Stimulated activated CD8-positive, alpha-beta memory T cell treated with anti-CD3 and anti-CD28 coated beads, Interleukin-15, amount 100 ng/mL, for 4 hours (primary cell): ENCODE data around the gene ASB1.

Experiments used
- DNase-seq, 2 donors: peaks; one replicate each; pipeline ENCODE4 v3.0.0-alpha.2; 2020; ENCODE audit warnings: low read depth in 2 of 2

The ASB1 gene

DNA sequence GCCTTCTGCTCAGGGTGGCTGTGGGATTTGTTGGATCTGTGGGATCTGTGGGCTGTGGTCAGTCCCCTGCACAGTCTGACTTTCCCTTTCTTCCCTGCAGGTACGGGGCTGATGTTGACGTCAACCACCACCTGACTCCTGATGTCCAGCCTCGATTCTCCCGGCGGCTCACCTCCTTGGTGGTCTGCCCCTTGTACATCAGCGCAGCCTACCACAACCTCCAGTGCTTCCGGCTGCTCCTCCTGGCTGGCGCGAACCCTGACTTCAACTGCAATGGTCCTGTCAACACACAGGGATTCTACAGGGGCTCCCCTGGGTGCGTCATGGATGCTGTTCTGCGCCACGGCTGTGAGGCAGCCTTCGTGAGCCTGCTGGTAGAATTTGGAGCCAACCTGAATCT is 17.5 kb downstream of the ASB1 start:
- no peak for DNase-seq

DNA sequence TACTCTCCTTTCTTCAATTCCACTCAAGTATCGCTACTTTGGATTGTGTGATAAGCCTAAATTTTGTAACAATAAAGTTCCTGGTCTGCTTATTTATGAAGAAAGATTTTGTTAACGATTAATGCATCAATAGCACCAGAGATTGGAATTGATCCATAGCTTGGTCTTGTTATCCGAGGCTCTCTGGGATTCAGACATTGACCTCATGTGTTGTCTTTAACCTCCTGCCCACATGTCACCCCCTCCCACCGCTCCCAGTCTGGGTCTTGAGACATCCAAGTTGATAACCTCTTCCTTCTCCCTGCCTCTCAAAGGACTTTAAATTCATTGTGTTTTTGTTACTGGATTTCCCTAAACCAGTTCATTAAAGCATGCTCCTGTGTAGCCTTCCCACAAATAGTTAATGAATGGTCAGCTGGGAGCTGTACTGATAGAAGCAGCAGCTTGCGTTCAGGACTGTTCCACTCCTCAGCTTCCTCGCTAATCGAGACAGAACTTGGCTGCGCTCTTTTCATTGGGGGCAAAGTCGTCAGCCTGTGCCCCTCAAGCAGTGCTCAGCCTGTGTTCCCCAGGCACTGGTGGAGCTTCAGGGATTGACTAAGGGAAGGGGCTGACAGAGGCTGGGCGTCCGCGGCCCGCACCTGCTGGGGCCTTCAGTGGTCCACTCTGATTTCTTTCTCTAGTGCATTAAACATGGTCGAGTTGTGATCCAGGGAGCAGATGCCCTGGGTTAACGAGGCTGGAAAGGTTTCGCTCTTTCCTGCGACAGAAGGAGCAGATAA is 18.9 kb downstream of the ASB1 start:
- DNase-seq, result no peak

DNA sequence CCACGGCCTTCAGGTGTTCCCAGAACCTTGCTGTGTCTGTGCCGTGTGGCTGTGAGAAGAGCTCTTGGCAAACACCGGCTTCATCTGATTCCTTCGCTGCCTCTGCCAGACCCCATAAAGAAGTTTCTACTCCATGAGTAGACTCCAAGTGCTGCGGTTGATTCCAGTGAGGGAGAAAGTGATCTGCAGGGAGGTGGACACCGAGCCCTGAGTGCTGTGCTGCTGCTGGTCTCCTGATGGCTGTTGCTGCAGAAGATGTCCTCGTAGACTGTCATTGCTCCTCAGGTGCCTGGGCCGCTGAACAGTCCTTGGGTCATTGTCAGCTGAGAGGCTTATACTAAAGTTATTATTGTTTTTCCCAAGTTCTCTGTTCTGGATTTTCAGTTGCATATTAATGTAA is 19.6 kb downstream of the ASB1 start:
- DNase-seq, result no peak

DNA sequence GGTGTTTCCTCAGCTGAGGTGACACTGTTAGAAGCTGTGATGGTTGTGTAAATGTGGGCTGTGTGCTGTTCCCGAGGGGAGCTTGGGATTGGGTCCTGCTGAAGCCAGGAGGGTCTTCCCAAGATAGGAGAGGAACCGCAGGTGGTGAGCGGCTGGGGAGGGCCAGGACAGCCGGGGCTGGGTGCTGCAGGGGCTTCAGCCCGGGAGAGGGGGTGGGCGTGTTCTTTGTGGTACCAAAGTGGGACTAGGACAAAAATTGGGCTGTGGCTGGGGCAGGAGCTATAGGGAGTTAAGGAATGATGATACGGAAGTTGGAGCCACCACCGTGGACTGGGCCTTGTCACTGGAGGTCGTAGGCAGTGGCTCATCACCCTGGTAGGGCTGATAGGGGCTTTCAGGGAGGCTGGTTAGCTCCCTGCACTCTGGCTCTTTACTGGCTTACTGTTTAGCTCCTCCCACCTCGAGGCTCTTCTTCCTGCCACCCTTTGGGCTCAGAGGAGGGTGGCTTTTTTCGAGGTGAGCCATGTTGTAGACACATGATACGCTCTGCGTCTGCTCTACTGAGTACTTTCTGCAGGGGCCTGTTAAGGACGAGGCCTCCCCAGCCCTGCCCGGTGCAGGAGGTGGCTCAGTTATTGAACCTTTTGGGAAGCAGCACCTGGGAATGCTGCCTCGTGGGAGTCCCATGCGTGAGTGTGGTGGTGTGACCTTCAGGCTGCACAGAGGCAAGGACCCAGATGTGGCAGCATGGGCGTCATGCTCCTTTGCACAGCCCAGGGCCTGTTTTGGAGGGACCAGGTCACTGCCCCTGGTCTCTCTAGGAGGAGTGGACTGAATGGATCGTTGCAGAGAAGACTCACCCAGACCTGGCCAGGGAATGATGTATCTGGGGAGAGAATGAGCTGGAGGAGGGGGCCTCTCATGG is 21.6 kb downstream of the ASB1 start:
- no peak for DNase-seq

DNA sequence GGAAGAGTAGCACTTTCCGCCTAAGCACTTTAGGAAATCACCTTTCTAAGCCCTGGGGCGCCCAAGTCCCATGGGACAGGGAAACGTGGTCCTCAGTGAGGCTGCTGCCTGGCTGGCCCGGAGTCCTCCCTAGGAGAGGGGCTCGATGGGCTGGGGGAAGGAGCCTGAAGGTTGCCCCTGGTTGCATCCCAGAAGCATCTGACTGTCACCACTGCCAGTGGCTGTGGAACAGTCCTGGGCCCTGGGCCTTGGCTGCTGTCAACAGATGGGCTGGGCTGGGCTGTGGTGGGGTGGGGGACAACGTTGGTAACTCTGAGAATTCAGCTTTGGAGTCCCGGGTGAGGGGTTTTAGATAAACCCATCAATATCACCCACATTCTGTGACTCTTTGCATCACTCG is 22.5 kb downstream of the ASB1 start:
- no peak for DNase-seq

DNA sequence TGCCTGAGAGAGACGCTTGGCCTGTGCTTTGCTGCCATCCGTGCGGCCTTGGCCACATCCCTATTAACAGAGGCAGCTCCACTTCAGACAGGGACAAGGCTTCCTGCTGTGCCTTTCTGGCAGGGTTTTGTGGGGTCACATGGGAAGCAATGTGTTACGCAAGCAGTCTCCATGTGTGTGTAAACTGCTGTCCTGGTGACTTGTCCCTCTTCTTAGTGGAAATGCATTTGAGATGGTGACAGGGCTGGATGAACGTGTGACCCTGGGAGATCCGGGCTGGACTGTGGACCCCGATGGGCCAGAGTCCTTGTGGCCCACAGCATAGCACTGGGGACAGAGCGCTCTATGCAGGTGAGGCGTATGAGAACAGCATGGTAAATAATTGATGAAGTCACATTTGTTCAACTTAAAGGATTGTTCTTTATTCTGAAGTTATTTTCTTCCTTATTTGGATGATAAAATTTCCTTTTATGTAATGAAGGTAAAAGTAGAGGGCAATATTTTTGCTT is 23.2 kb downstream of the ASB1 start:
- no peak for DNase-seq

DNA sequence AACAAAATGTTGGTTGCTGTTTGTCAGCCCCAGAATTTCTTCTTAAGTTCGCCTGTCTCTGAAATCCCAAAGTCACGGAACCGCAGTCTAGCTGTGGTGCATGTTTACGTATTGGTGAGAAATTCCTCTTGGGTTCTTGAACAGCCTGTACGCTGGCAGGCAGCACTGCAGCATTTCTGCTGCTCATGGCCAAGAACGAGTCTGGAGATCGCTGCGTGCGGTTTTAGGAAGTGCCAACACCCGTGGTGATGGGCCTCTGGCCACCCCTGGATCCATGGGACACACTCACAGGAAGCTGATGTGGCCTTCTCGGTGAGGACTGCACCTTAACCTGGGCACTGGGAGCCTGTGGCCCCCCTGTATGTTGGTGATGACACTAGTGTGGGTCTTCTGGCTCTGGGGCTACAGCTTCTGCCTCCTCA is 23.7 kb downstream of the ASB1 start:
- no peak for DNase-seq

DNA sequence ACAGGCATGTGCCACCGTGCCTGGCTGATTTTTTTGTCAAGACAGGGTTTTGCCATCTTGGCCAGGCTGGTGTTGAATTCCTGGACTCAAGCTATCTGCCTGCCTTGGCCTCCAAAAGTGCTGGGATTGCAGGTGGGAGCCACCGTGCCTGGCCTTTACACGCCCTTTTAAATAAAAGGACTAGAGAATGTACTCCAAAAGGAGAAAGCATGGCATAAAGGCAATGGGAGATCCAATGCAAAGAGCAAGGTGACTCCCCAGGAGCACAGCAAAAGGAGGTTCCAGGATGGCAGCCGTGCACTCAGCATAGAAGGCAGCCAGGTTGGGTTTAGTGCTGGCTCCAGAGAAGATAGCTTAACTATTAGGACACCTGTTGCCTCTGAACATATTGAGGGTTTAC is 27.1 kb downstream of the ASB1 start:
- DNase-seq, result no peak

DNA sequence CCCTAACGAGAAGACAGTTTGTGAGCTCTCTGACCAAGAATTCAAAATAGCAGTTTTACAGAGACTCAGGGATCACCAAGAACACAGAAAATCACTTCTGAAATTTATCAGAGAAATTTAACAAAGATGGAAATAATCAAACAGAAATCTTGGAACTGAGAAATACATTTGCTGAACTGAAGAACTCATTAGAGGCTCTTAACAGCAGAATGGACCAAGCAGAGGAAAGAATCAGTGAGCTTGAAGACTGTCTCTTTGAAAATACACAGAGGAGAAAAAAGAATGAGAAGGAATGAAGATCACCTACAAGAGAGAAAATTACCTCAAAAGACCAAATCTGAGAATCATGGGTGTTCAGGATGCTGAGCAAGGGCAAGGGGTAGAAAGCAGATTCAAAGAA is 29.7 kb downstream of the ASB1 start:
- no peak for DNase-seq

DNA sequence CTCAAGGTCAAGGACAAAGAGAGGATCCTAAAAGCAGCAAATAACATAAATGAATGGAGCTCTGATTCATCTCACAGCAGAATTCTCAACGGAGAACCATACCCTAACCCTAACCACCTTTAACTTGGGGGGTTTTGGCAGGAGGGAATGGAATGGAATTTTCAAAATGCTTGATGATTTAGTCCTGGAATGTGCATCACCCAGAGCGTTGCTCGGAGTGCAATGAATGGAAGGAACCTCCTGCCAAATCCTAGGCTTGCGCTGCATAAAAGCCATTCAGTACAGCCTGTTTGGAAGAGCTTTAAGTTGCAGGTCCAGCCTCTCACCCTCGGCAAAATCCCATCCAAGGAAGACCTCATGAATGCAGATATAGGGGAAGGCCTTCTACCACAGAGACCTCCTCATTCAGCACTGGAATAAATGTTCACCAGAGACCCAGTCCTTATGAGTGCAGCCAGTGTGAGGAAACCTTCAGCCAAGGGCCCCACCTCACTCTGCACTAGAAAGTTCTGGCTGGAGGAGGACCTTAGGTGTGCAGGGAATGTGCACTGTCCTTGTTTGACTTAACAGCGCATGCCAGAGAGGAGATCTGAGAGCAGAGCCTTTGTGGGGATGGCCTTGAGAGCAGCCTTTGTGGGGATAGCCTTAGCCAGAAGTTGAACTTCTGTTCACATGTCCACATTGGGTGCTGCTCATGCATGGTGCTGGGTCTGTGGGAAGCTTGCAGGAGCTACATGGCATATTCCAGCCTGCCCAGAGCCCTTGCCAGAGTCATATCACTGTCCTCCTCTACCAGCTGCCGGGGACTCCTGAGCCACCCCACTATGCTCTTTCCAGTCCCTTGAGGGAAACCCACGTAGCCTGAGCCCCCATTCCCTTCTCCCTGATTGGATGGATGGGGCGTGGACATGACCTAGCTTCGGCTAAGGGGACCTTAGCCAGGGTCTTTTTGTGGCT is 30.5 kb downstream of the ASB1 start:
- DNase-seq, result no peak

DNA sequence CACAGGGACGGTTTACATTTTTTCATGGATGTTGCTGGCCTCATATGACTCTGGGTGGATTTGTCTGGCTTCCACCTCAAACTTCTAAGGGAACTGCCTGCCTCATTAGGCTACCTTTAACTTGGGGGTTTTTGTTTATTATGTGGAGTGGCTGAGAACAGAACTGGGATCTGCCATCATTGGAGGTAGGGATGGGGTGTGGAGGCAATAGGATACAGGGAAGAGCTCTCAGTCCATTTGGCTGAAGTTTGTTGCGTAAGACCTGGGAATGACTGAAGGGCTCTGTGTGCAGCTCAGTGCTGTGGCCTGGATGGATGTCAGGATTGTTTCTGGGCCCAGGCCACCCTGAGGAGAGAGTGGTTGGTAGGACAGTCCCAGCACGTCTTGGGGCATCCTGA is 31.2 kb downstream of the ASB1 start:
- no peak for DNase-seq

DNA sequence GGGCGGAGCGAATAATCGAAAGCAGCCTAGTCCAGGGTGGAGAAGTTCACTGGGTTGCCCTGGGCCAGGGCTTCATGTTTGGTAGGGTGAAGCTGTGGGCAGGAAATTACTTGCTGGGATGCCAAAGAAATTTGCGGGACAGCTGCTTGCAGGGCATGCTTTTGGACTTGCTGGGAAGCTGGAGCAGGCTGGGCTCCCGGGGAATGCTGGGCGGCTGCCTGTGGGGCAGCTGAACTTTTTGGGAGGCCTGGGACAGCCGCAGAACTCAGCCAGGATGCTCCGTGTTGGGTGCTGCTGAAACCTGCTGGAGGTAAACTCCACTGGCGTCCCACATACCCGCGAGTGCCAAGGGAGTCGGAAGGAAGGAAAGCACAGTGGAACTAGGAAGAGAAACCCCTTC is 31.9 kb downstream of the ASB1 start:
- no peak for DNase-seq

DNA sequence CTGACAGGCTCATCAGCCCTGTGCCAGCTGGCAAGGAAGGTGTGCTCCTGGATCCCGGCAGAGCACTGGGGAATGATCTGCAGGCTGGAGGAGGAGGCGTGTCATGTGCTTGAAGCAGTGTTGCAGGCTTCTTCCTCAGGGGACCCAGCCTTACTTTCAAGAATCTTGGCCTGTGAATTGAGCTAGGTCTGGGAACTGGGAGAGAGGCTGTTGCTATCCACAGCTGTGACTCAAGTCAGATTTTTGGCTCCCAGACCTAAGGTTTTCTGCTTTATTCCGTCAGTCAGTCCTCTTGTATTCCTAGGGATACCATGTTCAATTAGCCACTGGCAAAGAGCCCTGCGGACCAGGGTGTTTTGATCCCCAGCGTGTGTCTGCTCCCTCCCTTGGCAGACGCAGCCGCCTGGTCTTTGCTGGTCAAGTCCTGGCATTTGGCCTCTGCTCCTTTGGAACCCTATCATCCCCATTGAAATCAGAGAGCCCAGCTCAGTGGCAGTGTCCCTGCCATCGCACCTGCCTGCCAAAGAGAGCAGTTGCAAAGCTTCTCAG is 32.4 kb downstream of the ASB1 start:
- DNase-seq, result no peak

DNA sequence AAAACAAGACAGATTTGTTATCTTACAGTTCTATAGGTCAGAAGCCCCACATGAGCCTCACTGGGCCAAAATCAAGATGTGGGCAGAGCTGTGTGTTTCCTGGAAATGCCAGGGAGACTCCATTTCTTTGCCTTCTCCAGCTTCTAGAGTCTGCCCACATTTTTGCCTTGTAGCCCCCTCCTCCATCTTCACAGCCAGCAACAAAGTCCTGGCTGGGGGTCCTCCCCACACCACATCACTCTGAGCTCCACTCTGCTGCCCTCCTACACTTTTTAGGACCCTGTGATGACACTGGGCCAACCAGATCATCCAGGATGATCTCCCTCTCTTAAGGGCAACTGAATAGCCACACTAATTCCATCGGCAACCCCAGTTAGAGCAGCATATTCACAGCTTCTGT is 34.3 kb downstream of the ASB1 start:
- DNase-seq, result no peak

DNA sequence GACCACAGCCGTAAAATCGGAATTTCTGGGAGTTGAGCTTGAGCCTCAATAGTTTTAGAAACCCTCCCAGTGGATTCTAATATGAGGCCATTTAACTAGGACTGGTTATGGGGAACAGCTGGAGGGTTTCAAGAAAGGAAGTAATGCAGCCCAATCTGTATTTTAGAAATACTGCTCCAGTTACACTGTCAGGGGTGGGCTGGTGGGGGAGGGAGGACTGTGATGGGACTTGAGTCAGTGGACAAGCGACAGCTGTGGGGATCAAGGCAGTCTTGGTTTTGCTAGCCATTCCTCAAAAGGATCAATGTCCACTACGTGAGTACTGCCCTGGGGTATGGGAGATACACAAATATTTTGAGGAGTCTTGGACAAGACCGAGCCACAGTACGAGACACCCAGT is 34.8 kb downstream of the ASB1 start:
- DNase-seq, result no peak

DNA sequence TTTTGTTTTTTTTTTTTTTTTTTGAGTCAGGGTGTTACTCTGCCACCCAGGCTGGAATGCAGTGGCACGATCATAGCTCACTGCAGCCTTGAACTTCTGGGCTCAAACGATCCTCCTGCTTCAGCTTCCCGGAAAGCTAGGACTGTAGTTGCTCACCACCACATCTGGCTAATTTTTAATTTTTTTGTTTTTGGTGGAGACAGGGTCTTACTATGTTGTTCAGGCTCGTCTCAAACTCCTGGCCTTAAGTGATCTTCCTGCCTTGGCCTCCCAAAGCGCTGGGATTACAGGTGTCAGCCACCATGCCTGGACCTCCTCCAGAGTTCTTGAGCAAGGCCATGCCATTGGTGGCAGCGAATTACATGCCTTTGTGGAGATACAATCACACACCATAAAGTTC is 35.2 kb downstream of the ASB1 start:
- DNase-seq, result no peak

DNA sequence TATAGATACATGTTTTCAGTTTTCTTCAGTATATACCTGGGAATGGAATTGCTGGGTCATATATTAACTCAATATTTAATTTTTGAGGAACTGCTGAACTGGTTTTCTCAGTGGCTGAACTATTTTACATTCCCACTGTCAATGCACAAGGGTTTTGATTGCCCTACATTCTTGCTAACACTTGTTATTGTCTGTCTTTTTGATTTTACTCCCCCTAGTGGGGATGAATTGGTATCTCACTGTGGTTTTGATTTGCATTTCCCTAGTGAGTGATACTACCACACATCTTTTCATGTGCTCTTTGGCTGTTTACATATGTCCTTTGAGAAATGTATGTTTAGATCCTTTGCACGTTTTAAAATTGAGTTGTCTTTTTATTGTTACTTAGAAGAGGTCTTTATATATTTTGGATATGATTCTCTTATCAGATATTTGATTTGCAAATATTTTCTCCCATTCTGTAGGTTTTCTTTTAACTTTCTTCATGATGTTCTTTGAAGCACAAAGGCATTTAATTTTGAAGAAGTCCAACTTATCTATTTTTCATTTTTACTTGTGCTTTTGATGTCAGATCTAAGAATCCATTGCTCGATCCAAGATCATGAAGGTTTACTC is 36.2 kb downstream of the ASB1 start:
- no peak for DNase-seq

DNA sequence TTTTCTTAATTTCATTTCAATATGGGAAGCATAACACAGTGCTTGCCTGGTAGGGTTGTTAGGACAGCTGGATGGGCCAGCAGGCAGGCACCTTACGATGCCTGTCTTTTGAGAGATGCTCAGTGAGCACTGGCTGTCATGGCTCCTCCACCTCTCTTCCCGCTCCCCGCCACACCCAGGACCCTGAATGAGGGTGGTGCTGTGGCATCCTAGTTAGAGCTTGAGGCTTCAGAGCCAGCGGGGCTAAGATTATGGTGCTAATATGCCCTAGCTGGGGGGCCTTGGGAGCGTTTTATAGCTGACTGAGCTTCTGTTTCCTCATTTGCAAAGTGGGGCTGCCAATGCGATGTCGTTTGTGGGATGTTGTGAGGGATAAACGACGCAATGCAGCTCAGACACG is 37.7 kb downstream of the ASB1 start:
- no peak for DNase-seq

DNA sequence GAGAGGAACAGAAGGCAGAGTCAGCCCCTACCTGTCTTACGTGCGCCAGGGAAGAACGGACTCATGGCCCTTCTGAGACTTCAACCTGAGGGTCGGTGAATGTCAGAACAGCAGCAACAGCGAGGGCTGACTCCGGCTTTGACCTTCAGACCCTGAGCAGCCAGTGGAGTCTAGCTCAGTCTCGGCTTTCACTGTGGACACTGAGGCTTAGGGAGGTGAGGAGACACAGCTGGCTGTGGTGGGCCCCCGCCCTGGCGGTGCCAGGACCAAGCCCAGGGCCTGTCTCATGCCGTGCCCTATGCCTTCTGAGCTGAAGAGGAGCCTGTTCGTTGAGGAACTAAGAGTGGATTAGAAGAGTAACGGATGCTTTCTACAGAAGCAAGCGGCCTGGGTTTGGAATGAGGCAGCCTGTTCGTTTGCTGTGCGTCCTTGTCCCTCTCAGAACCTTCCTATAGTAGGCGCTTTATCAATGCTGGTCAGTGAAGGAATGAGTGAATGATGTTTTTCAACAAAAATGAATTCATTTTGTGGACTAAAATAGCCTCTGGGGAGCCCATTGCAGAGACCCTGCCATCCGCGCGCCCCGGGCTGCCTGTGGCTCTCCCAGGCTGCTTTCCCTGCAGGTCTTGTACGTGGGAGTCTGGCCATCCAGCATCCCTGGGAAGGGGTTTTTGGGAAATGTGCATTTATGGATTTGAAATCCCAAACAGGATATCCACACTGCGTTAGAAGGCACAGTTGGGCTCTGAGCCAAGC is 38.9 kb downstream of the ASB1 start:
- no peak for DNase-seq

DNA sequence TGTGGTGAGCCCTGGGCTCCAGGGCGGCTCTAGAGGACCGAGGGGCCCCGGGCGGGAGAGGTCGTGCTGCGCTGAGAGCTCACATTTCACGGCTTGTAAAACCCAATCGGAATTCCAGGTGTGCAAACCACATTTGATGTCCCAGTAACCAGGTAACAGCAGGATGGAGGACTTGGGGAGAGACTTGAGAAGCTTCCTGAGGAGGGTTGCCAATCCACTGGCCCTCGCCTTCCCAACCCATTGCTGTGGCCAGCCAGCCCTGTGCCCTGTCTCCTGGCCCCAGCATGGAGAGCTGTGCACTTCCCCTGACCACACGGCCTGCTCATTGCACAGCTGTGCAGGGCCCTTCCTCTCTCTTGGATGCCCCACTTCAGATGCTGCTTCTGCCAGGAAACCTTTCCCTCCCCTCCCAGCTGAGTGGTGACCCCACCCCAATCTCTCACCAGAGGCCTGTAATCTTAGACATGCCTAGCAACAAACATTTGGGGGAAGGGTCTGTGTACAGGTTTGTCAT is 39.6 kb downstream of the ASB1 start:
- no peak for DNase-seq
